GM12891 (cell line): ENCODE results near the gene ATXN1L. TPM values are rescaled to one million over a fixed set of nuclear protein-coding genes. Genes with fewer than 3 reads are reported as not detected.
A peak's percentile ranks its signal among the peaks of the same experiment; 100 is the strongest.
"Not testable (repeated sequence)": the region's sequence is repeated elsewhere in the genome, so short reads cannot be mapped to it uniquely, and the experiment has no call there.

Source experiments
- DNase-seq: peaks from one replicate; pipeline ENCODE4 v3.0.0; 2011; ENCODE audit warnings: low spot score; ENCODE audit not compliant: insufficient read length
- FAIRE-seq: peaks from 2 replicates; lab custom pipeline; 2011; peaks lifted over from hg19 to GRCh38; lab: Jason Lieb, UNC
- PAX5 ChIP-seq: IDR thresholded peaks from 2 replicates; pipeline ENCODE4 v1.6.1; 2011; ENCODE audit warnings: low read length, moderate library complexity, mild to moderate bottlenecking; ENCODE audit not compliant: insufficient read depth, severe bottlenecking
- POLR2A ChIP-seq: IDR thresholded peaks from 2 replicates; pipeline ENCODE4 v1.6.1; 2011; ENCODE audit warnings: low read depth, low read length, control low read depth
- POLR2AphosphoS5 ChIP-seq: IDR thresholded peaks from 2 replicates; pipeline ENCODE4 v1.6.1; 2011; ENCODE audit warnings: low read depth, low read length, control low read depth
- POU2F2 ChIP-seq: IDR thresholded peaks from 2 replicates; pipeline ENCODE4 v1.6.1; 2011; ENCODE audit warnings: low read depth, mild to moderate bottlenecking, control low read depth, low read length, moderate library complexity
- SPI1 ChIP-seq: IDR thresholded peaks from 2 replicates; pipeline ENCODE4 v1.6.1; 2011; ENCODE audit warnings: low read depth, low read length, control low read depth
- TAF1 ChIP-seq: IDR thresholded peaks from 2 replicates; pipeline ENCODE4 v1.6.1; 2011; ENCODE audit warnings: low read depth, low read length, control low read depth
- polyA plus RNA-seq: library from polyadenylated mRNA; unstranded; fragments of >200 nt; gene quantifications from one replicate; pipeline ENCODE4 v1.2.1, GENCODE V29; 2012; ENCODE audit warnings: low read depth, missing spikeins, inconsistent platforms; ENCODE audit not compliant: missing spikeins

The ATXN1L gene, protein sequence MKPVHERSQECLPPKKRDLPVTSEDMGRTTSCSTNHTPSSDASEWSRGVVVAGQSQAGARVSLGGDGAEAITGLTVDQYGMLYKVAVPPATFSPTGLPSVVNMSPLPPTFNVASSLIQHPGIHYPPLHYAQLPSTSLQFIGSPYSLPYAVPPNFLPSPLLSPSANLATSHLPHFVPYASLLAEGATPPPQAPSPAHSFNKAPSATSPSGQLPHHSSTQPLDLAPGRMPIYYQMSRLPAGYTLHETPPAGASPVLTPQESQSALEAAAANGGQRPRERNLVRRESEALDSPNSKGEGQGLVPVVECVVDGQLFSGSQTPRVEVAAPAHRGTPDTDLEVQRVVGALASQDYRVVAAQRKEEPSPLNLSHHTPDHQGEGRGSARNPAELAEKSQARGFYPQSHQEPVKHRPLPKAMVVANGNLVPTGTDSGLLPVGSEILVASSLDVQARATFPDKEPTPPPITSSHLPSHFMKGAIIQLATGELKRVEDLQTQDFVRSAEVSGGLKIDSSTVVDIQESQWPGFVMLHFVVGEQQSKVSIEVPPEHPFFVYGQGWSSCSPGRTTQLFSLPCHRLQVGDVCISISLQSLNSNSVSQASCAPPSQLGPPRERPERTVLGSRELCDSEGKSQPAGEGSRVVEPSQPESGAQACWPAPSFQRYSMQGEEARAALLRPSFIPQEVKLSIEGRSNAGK
- 11.0 TPM for polyA plus RNA-seq

DNA sequence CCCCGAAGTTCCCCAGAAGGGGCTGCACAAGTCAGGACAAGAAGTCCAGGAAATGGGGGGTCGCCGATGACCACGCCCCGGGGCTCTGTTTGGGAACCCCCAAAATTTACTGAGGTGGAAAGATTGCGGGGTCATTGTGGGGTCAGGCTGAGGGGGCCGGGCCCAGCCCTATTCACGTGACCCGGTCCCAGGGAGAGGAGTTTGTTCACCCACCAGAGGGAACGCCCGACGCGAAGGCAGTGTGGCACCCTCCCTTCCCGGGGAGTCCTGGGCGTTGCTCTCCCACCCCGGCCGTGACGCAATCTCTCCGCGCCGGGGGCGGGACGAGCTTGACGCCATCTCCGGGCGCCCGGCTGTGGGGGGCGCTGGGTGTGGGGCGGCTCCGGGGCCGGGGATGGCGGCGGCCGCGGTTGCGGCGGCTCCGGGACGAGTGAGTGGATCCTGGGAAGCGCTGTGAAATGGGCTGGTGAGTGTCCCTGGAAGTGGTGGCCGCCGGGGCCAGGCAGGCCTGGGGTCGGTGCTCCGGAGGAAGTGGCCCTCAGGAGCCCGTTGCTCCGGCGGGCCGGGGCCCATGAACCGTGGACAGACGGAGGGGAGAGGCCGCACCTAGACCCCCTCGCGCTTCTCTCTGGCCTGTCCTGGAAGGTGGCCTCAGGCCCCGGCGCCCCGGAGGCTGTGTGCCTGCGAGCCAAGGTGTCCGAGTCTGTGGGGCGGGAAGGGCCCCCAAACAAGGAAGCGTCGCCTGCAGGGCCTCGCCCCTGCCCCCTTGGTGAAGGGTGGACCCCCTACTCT lies at the start of gene ATXN1L:
Gene ATXN1L, plus strand, starts transcription at position 338 of the 792 bp plus-strand sequence. CDS start 3,765 bp downstream, outside the sequence.
- peak; percentile 94 for FAIRE-seq
- TF ChIP-seq POLR2AphosphoS5 = peak; percentile 78
- peak; percentile 47 for TF ChIP-seq PAX5
- peak; percentile 83 for TF ChIP-seq POLR2A
- TF ChIP-seq POU2F2 = peak; percentile 36; the same call in 1 of the 2 replicates
- peak; percentile 60; the same call in 1 of the 2 replicates for TF ChIP-seq TAF1
- TF ChIP-seq SPI1 = no peak

DNA sequence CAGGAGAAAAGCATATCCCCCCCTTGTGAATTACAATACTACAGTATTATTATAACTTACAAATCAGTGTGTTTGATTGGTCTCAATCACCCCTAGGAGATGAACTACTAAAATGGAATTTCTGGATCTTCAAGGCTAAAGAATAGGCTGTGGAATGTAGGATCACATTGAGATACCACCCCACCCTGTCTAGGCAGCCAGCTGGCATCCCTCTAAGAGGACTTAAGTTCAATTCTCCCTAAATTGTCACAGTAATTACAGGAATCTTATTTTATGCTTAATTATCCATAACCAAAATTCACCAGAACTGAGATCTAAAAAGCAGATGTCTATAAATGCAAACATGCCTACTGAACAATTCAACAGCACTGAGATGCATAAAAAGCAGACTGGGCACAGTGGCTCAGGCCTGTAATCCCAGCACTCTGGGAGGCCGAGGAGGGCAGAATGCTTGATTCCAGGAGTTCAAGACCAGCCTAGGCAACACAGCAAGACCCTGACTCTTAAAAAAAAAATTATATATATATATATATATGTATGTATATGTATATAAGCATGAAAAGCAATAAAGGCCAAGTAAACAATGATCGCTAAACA lies 49.2 kb upstream of the ATXN1L start:
- TF ChIP-seq POU2F2 = no peak
- no peak for TF ChIP-seq PAX5
- TF ChIP-seq TAF1 = no peak
- no peak for TF ChIP-seq POLR2AphosphoS5
- no peak for TF ChIP-seq POLR2A
- no peak for TF ChIP-seq SPI1
- no peak for DNase-seq
- FAIRE-seq = no peak

More for the DNA sequence above, at the start of gene ATXN1L:
- DNase-seq = peak; percentile 93

DNA sequence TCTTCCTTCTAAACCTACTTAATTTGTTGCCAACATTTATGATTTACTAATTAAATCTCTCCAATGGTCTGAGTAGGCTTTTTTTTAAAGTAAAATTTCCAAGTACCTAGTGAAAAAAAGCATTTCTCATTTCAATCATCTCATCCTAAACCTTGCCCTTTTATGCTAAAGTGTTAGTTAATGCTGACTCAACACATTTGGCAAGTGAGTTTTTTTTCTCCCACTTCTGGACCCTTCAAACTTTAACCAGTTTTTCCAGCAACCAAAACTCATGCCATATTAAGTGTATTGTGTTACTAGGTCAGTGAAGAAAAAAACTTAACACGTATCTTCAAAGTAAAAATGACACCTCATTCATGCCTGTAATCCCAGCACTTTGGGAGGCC lies 42.5 kb upstream of the ATXN1L start:
- DNase-seq (no peak), FAIRE-seq (no peak)
- TF ChIP-seq SPI1 (no peak), POLR2AphosphoS5 (no peak), POU2F2 (no peak), POLR2A (no peak), TAF1 (no peak), PAX5 (no peak)

DNA sequence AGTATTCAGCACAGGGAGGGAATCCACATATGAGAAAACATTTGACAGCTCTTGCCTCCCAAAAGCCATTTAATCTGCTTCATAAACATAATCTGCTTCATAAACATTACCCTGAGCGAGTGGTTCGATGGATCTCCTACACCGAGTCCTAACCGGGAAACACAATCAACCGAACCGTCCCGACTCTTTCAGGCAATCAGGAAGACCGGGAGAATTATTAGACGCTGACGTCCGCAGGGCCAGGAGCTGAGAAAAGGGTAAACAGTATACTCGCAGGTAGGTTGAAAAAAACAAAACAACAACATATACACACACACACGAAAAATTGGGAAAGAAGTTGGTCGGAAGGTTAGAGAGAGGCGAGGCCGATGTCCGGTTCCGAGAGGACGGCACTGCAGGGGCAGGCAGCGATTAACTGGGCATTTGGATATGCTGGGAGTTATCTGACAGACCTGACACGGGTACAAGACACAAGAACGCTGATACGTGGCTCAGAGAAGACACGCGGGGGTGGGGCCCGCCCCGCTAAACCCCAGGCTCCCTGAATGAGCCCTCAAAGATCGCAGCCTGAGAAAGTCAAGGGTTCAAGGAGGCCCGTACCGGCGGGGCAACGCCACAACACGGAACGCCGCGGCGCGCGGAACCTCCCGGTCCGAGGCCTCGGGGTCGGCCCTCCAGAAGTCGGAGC lies 37.7 kb upstream of the ATXN1L start:
- DNase-seq (peak; percentile 13), FAIRE-seq (peak; percentile 52)
- TF ChIP-seq POLR2AphosphoS5 = no peak
- TF ChIP-seq POLR2A = no peak
- TF ChIP-seq POU2F2 = no peak
- no peak for TF ChIP-seq SPI1
- TF ChIP-seq TAF1 = no peak
- TF ChIP-seq PAX5 = no peak

DNA sequence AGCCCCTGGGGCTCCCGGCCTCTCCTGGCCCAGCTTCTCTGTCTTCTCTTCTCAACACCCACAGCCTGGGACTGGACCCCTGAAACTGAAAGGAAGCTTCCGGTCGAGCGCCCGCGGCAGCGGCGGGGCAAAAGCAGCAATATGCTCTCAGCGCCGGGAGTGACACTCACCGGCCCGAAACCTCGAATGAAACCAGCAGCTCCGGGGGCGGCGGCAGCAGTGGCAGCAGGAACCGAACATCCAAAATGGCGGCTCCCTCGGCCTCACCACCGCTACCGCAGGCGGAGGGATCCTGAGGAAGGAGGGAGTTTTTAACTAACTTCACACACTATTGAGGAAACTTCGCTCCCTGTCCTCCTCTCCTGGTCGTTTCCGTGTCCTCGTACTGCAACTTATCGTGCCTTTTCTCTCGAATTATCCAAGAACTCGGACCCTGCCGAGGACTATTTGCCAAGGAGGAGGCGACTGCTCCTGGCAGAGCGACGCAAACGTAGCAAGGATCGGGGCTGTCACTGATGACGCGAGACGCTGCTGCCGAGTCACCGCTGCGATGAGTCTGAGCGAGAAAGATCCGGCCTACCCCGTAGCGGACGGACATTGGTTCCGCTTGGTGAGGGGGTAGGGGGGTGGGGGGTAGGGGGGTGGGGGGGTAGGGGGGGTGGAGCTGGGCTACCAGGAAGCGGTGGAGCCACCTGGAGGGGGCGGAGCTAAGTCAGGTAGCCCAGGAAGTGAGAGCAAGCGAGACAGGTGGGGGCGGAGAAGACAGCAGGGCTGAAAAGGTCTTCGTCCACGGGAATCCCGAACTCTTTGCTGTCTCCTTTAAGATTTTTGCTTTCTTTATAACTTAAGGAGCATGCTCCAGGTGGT lies 37.0 kb upstream of the ATXN1L start, which contains the start of gene AP1G1:
Gene AP1G1, minus strand, starts transcription at position 242 of the 867 bp plus-strand sequence. CDS start 19,355 bp downstream, outside the sequence.
- FAIRE-seq (peak; percentile 97), DNase-seq (peak; percentile 77)
- TF ChIP-seq PAX5 (no peak), POU2F2 (peak; percentile 63), TAF1 (peak; percentile 99), POLR2AphosphoS5 (peak; percentile 91), SPI1 (peak; percentile 43; the same call in 1 of the 2 replicates), POLR2A (peak; percentile 92)

DNA sequence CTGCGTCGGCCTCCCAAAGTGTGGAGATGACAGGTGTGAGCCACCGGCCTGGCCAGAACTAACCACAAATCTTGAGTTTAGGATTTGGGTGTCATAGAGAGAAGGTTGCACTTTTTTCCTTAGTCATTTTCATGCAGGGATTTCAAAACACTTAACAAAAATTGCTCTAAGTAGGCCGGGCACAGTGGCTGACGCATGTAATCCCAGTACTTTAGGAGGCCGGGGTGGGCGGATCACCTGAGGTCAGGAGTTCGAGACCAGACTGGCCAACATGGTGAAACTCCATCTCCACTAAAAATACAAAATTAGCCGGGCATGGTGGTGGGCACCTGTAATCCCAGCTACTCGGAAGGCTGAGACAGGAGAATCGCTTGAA lies 35.6 kb upstream of the ATXN1L start:
- not testable (repeated sequence) for DNase-seq, FAIRE-seq

DNA sequence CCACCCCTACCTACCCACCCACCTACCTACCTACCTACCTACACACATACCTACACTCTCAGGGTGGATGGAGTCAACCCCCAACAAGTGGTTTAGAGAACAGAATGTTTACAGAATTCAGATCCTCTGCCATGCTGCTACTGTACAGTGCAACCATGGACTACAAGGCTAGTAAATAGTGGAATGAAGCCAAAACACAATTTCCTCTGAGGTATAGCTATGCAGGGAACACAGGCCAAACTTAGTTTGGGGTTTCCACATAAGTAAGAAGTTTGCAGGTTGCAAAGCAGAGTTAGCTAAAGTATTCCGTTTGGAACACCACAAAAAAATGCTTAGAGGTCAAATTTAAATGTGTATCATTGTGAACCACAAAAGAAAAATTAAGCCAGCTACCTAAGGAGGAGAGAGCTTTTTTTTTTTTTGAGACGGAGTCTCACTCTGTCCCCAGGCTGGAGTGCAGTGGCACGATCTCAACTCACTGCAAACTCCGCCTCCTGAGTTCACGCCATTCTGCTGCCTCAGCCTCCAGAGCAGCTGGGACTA lies 34.4 kb upstream of the ATXN1L start:
- no peak for TF ChIP-seq POU2F2
- no peak for TF ChIP-seq TAF1
- FAIRE-seq (no peak), DNase-seq (no peak)

DNA sequence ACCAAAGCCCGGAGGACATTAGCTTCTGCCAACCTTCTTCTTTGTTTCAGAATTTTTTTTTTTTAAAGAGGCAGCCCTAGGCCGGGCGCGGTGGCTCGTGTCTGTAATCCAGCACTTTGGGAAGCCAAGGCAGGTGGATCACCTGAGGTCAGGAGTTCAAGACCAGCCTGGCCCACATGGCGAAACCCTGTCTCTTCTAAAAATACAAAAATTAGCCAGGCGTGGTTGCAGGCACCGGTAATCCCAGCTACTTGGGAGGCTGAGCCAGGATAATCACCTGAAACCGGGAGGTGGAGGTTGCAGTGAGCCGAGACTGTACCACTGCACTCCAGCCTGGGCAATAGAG lies 28.6 kb upstream of the ATXN1L start:
- not testable (repeated sequence) for DNase-seq, FAIRE-seq
